Vagina (tissue), 2 donors: ENCODE measurements around the gene TBC1D2. TPM values are rescaled to one million over a fixed set of nuclear protein-coding genes. Genes with fewer than 3 reads are reported as not detected.

Source experiments
- DNase-seq, 2 donors: peaks; one replicate each; pipeline ENCODE4 v3.0.0-alpha.2; 2017; ENCODE audit errors: extremely low spot score in 2 of 2
- H3K27ac ChIP-seq: fragments of 200-600 bp; sonication (generic); one replicate; pipeline ENCODE4 v1.5.1; 2019
- H3K27me3 ChIP-seq: fragments of 200-600 bp; sonication (generic); one replicate; pipeline ENCODE4 v1.5.1; 2019
- H3K36me3 ChIP-seq, 2 donors: fragments of 200-600 bp; sonication (generic); one replicate each; pipeline ENCODE4 v1.5.1; 2017 to 2019
- H3K4me1 ChIP-seq: fragments of 200-600 bp; sonication (generic); one replicate; pipeline ENCODE4 v1.5.1; 2019
- H3K4me3 ChIP-seq, 2 donors: fragments of 200-600 bp; sonication (generic); 1 replicate in 1 of 2; 2 replicates in 1 of 2; pipeline ENCODE4 v1.5.1; 2016 to 2019
- H3K9me3 ChIP-seq: fragments of 200-600 bp; sonication (generic); one replicate; pipeline ENCODE4 v1.5.1; 2019
- CTCF ChIP-seq, 3 experiments: fragments of 450-650 bp in 2 of 3; fragments of 200-600 bp in 1 of 3; sonication (generic) in 1 of 3; IDR thresholded peaks; one replicate each; pipeline ENCODE4 v1.5.1; 2017 to 2019; ENCODE audit warnings: antibody characterized with exemption in 3 of 3, mild to moderate bottlenecking in 2 of 3, moderate library complexity in 2 of 3
- POLR2A ChIP-seq, 2 donors: fragments of 450-650 bp; IDR thresholded peaks; one replicate each; pipeline ENCODE4 v1.6.1; 2017; ENCODE audit warnings: antibody characterized with exemption in 2 of 2, mild to moderate bottlenecking in 2 of 2, moderate library complexity in 2 of 2
- POLR2AphosphoS5 ChIP-seq, 2 donors: sonication (generic); formaldehyde crosslinking; IDR thresholded peaks; one replicate each; pipeline ENCODE4 v1.9.0; 2017; ENCODE audit warnings: antibody characterized with exemption in 2 of 2, mild to moderate bottlenecking in 2 of 2, low read depth in 1 of 2; ENCODE audit not compliant: insufficient read depth in 1 of 2
- intact Hi-C: fragments of 100-400 bp; cut with DNase I; formaldehyde crosslinking; loops from one replicate; pipeline ENCODE4 v1.15.1; 2023
- total RNA-seq: library from RNA; depleted of rRNA; stranded (reverse); fragments of >200 nt; gene quantifications from one replicate; pipeline ENCODE4 v1.2.3, GENCODE V29; 2016

The TBC1D2 gene
- total RNA-seq, 1 donor from 2014 or later = 28.0 TPM

- Histone ChIP-seq H3K4me3 (no peak overlapping the region), H3K4me1 (no peaks in the 10 kb centered on the region), H3K36me3 (peaks cover 0 to 5% of the 10 kb centered on the region in 2 donors), H3K27me3 (no peaks in the 10 kb centered on the region), H3K27ac (no peak overlapping the region), H3K9me3 (no peaks in the 10 kb centered on the region)
- no peak for TF ChIP-seq POLR2AphosphoS5 (IDR thresholded peaks at IDR 0.05; ENCODE audit: insufficient read depth in 1 of 2, low read depth in 1 of 2)
- no peak for TF ChIP-seq POLR2A (IDR thresholded peaks at IDR 0.05)
- TF ChIP-seq CTCF (IDR thresholded peaks at IDR 0.05) = no peak
- intact Hi-C loops = no loop called here
- DNase-seq = no peak
These were observed 15.0 kb downstream of the TBC1D2 start for GRCh38 chr9:98240475-98240874.

- H3K27me3 ChIP-seq = no peaks in the 10 kb centered on the region
These were observed 18.5 kb downstream of the TBC1D2 start for GRCh38 chr9:98236901-98237487.

GRCh38 chr9:98235126-98235525 is 20.3 kb downstream of the TBC1D2 start:
- intact Hi-C loops = no loop called here
- Histone ChIP-seq H3K36me3 (peaks cover 0 to 17% of the 10 kb centered on the region in 2 donors), H3K27ac (no peak overlapping the region), H3K9me3 (no peaks in the 10 kb centered on the region), H3K4me3 (no peak overlapping the region), H3K4me1 (no peaks in the 10 kb centered on the region), H3K27me3 (no peaks in the 10 kb centered on the region)
- DNase-seq = no peak
- no peak for TF ChIP-seq POLR2AphosphoS5 (IDR thresholded peaks at IDR 0.05; ENCODE audit: insufficient read depth in 1 of 2, low read depth in 1 of 2)
- no peak for TF ChIP-seq CTCF (IDR thresholded peaks at IDR 0.05)
- TF ChIP-seq POLR2A (IDR thresholded peaks at IDR 0.05) = no peak

More at GRCh38 chr9:98236901-98237487, 18.5 kb downstream of the TBC1D2 start:
- no peak for DNase-seq
- H3K4me3 ChIP-seq = no peak overlapping the region
- H3K36me3 ChIP-seq = peaks cover 0 to 15% of the 10 kb centered on the region in 2 donors
- no peak for TF ChIP-seq POLR2A (IDR thresholded peaks at IDR 0.05)
- no peak for TF ChIP-seq CTCF (IDR thresholded peaks at IDR 0.05)
- TF ChIP-seq POLR2AphosphoS5 (IDR thresholded peaks at IDR 0.05; ENCODE audit: insufficient read depth in 1 of 2, low read depth in 1 of 2) = no peak
- no peaks in the 10 kb centered on the region for H3K9me3 ChIP-seq
- no peaks in the 10 kb centered on the region for H3K4me1 ChIP-seq
- no peak overlapping the region for H3K27ac ChIP-seq
- intact Hi-C loops = no loop called here

- Histone ChIP-seq H3K27ac (no peak overlapping the region), H3K4me3 (no peak overlapping the region), H3K27me3 (no peaks in the 10 kb centered on the region), H3K4me1 (no peaks in the 10 kb centered on the region), H3K36me3 (peaks cover 0 to 25% of the 10 kb centered on the region in 2 donors), H3K9me3 (no peaks in the 10 kb centered on the region)
- no peak for DNase-seq
- TF ChIP-seq CTCF (IDR thresholded peaks at IDR 0.05) = no peak
- TF ChIP-seq POLR2A (IDR thresholded peaks at IDR 0.05) = no peak
- no peak for TF ChIP-seq POLR2AphosphoS5 (IDR thresholded peaks at IDR 0.05; ENCODE audit: insufficient read depth in 1 of 2, low read depth in 1 of 2)
- intact Hi-C loops = no loop called here
These were observed 21.1 kb downstream of the TBC1D2 start for GRCh38 chr9:98234245-98234825.

GRCh38 chr9:98232926-98233325 is 22.5 kb downstream of the TBC1D2 start:
- no peak overlapping the region for H3K4me3 ChIP-seq
- TF ChIP-seq CTCF (IDR thresholded peaks at IDR 0.05) (no peak), POLR2A (IDR thresholded peaks at IDR 0.05) (no peak), POLR2AphosphoS5 (IDR thresholded peaks at IDR 0.05; ENCODE audit: insufficient read depth in 1 of 2, low read depth in 1 of 2) (no peak)
- no peaks in the 10 kb centered on the region for H3K27me3 ChIP-seq
- no peak for DNase-seq
- H3K4me1 ChIP-seq = no peaks in the 10 kb centered on the region
- no peak overlapping the region for H3K27ac ChIP-seq
- peaks cover 0 to 37% of the 10 kb centered on the region in 2 donors for H3K36me3 ChIP-seq
- no peaks in the 10 kb centered on the region for H3K9me3 ChIP-seq
- intact Hi-C loops = no loop called here
